ENCODE data around the gene CUL2.

- TF ChIP-seq POLR2A (IDR thresholded peaks at IDR 0.05) (no peak), CTCF (IDR thresholded peaks at IDR 0.05) (peak in 3 of 4 donors; percentile 7 to 17 (median 12))
Observed at GRCh38 chr10:34960983-34961382, 129.2 kb downstream of the CUL2 start.

Data from right lobe of liver (tissue), 4 donors.